Osteoblast (primary cell): ENCODE measurements around the gene CACFD1. TPM values are rescaled to one million over a fixed set of nuclear protein-coding genes. Genes with fewer than 3 reads are reported as not detected.
A peak's percentile ranks its signal among the peaks of the same experiment; 100 is the strongest.

Experiments used
- DNase-seq: peaks from one replicate; pipeline ENCODE4 v3.0.0; 2011; ENCODE audit warnings: low spot score, mixed read lengths; ENCODE audit not compliant: insufficient read length; ENCODE audit errors: missing footprints
- H2AFZ ChIP-seq: 2 replicates; pipeline ENCODE4 v1.6.0; 2011; ENCODE audit warnings: mild to moderate bottlenecking, low read length
- H3K27ac ChIP-seq: 2 replicates; pipeline ENCODE4 v1.5.1; 2011; ENCODE audit warnings: mild to moderate bottlenecking, low read depth, low read length, moderate library complexity
- H3K27me3 ChIP-seq: 2 replicates; pipeline ENCODE4 v1.6.0; 2012; ENCODE audit warnings: mild to moderate bottlenecking, control low read depth, inconsistent platforms, low read length, moderate library complexity; ENCODE audit not compliant: insufficient read depth
- H3K36me3 ChIP-seq: 2 replicates; pipeline ENCODE4 v1.5.1; 2011; ENCODE audit warnings: mild to moderate bottlenecking, low read length, control low read depth, moderate library complexity; ENCODE audit not compliant: insufficient read depth
- H3K4me1 ChIP-seq: 2 replicates; pipeline ENCODE4 v1.5.1; 2011; ENCODE audit warnings: mild to moderate bottlenecking, low read length, control low read depth, moderate library complexity; ENCODE audit not compliant: insufficient read depth
- H3K4me2 ChIP-seq: 2 replicates; pipeline ENCODE4 v1.6.0; 2011; ENCODE audit warnings: mild to moderate bottlenecking, low read length; ENCODE audit not compliant: insufficient read depth
- H3K4me3 ChIP-seq: fragments of 200-600 bp; sonication (generic); 3 replicates; pipeline ENCODE4 v1.5.1; 2012; ENCODE audit warnings: mild to moderate bottlenecking, low read length, inconsistent platforms; ENCODE audit not compliant: insufficient read depth
- H3K79me2 ChIP-seq: 2 replicates; pipeline ENCODE4 v1.6.0; 2012; ENCODE audit warnings: mild to moderate bottlenecking, low read length, control low read depth, inconsistent platforms; ENCODE audit not compliant: insufficient read depth
- H3K9me3 ChIP-seq: 2 replicates; pipeline ENCODE4 v1.5.1; 2011; ENCODE audit warnings: low read depth, low read length, control low read depth
- H4K20me1 ChIP-seq: 2 replicates; pipeline ENCODE4 v1.6.0; 2012; ENCODE audit warnings: mild to moderate bottlenecking, low read length, control low read depth; ENCODE audit not compliant: insufficient read depth
- CTCF ChIP-seq: IDR thresholded peaks from 2 replicates; pipeline ENCODE4 v1.5.1; 2011; ENCODE audit warnings: mild to moderate bottlenecking, low read depth, low read length, moderate library complexity; ENCODE audit errors: extremely low read depth
- total RNA-seq: library from RNA; depleted of rRNA; stranded (reverse); fragments of >200 nt; gene quantifications from 2 replicates; pipeline ENCODE4 v1.2.3, GENCODE V29; 2012

CACFD1 gene
- total RNA-seq, 1 donor, result 9.0 TPM

GRCh38 chr9:133458643-133459312, 1.0 kb upstream of the CACFD1 start:
- Histone ChIP-seq H3K79me2 (no peaks in the 10 kb centered on the region), H3K27ac (no peak overlapping the region), H2AFZ (no peak overlapping the region), H3K4me1 (peaks cover 4% of the 10 kb centered on the region), H3K4me2 (peak overlapping the region; percentile 88), H3K27me3 (no peaks in the 10 kb centered on the region), H4K20me1 (peaks cover 19% of the 10 kb centered on the region), H3K9me3 (no peaks in the 10 kb centered on the region), H3K4me3 (no peak overlapping the region), H3K36me3 (no peaks in the 10 kb centered on the region)
- TF ChIP-seq CTCF, result no peak
- no peak for DNase-seq

- peak; percentile 92 for DNase-seq
- Histone ChIP-seq H3K4me2 (peak overlapping the region; percentile 88), H3K36me3 (no peaks in the 10 kb centered on the region), H4K20me1 (peaks cover 21% of the 10 kb centered on the region), H2AFZ (no peak overlapping the region), H3K27me3 (no peaks in the 10 kb centered on the region), H3K9me3 (no peaks in the 10 kb centered on the region), H3K27ac (no peak overlapping the region), H3K79me2 (no peaks in the 10 kb centered on the region), H3K4me3 (peak overlapping the region; percentile 93), H3K4me1 (peaks cover 4% of the 10 kb centered on the region)
- no peak for TF ChIP-seq CTCF
Measured at GRCh38 chr9:133460405-133461175, 812 bp downstream of the CACFD1 start.

- no peak overlapping the region for H3K27ac ChIP-seq
- no peak overlapping the region for H3K4me2 ChIP-seq
- TF ChIP-seq CTCF, result no peak
- no peaks in the 10 kb centered on the region for H3K9me3 ChIP-seq
- no peaks in the 10 kb centered on the region for H3K79me2 ChIP-seq
- no peaks in the 10 kb centered on the region for H3K27me3 ChIP-seq
- peaks cover 4% of the 10 kb centered on the region for H3K4me1 ChIP-seq
- no peaks in the 10 kb centered on the region for H3K36me3 ChIP-seq
- H4K20me1 ChIP-seq, result peaks cover 21% of the 10 kb centered on the region
- H2AFZ ChIP-seq, result no peak overlapping the region
- no peak for DNase-seq
- H3K4me3 ChIP-seq, result no peak overlapping the region
Measured at GRCh38 chr9:133461975-133462374, 2.2 kb downstream of the CACFD1 start.

- Histone ChIP-seq H3K27me3 (no peaks in the 10 kb centered on the region), H3K79me2 (no peaks in the 10 kb centered on the region), H3K9me3 (no peaks in the 10 kb centered on the region), H3K27ac (no peak overlapping the region), H3K4me1 (peaks cover 4% of the 10 kb centered on the region), H2AFZ (no peak overlapping the region), H3K36me3 (no peaks in the 10 kb centered on the region), H3K4me2 (no peak overlapping the region), H3K4me3 (no peak overlapping the region), H4K20me1 (peaks cover 21% of the 10 kb centered on the region)
- TF ChIP-seq CTCF, result no peak
- no peak for DNase-seq
Measured at GRCh38 chr9:133463234-133463863, 3.6 kb downstream of the CACFD1 start.
